Peyer's patch (tissue), 4 donors: Measurements from ENCODE around the gene TBL1XR1.

Source experiments
- CTCF ChIP-seq, 6 experiments: fragments of 450-650 bp in 4 of 6; fragments of 200-600 bp in 2 of 6; sonication (generic) in 1 of 6; IDR thresholded peaks; one replicate each; pipeline ENCODE4 v1.5.1; 2017 to 2019; ENCODE audit warnings: antibody characterized with exemption in 6 of 6, mild to moderate bottlenecking in 3 of 6, moderate library complexity in 1 of 6
- POLR2A ChIP-seq, 2 donors: fragments of 450-650 bp; IDR thresholded peaks; one replicate each; pipeline ENCODE4 v1.5.1; 2017; ENCODE audit warnings: antibody characterized with exemption in 2 of 2, mild to moderate bottlenecking in 2 of 2, moderate library complexity in 2 of 2

DNA sequence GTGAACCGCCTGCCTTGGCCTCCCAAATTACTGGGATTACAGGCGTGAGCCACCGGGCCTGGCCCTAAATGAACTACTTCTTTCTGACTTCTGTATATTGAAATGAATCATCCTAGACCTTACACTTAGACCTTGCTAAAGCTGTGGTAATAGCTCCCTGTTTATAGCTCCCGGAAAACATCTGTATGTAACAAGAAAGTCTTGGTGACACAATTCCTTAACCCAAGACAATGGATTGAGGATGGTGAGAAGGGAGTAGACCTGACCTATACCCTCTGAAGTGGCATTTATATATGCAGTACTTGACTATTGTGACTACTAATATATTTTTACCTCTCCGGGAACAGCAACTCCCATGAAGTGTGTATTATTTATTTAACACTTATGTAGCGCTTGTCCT is 48.0 kb upstream of the TBL1XR1 start:
- no peak for TF ChIP-seq CTCF (IDR thresholded peaks at IDR 0.05)
- TF ChIP-seq POLR2A (IDR thresholded peaks at IDR 0.05): no peak
